UCSD-AML1 (cell line): ENCODE results near the gene TFEB.
A peak's percentile ranks its signal among the peaks of the same experiment; 100 is the strongest.

Source experiments
- DNase-seq: peaks from one replicate; lab custom pipeline; 2025; ENCODE audit not compliant: unreplicated experiment; lab: John Stamatoyannopoulos, UW

The TFEB gene

DNA sequence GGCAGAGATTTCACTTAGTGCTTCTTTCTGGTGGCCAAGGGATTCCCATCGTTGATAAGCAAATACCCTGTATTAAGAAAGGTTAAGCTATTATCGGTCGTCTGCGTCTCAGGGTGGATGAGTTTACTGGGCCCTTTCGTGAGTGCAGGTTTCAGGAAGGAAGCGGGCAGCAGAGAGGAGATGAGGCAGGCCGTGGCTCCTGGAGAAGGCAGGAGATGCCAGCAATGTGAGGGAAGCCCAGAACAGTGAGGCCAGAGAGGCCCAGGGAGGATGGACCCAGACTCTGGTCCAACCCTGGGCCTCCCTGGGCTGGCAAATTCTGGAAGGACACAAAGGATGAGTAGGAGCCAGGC, 11.2 kb downstream of the TFEB start:
- DNase-seq: no peak

- peak; percentile 81 for DNase-seq
Observed at GRCh38 chr6:41723530-41724227, 11.7 kb downstream of the TFEB start.

DNA sequence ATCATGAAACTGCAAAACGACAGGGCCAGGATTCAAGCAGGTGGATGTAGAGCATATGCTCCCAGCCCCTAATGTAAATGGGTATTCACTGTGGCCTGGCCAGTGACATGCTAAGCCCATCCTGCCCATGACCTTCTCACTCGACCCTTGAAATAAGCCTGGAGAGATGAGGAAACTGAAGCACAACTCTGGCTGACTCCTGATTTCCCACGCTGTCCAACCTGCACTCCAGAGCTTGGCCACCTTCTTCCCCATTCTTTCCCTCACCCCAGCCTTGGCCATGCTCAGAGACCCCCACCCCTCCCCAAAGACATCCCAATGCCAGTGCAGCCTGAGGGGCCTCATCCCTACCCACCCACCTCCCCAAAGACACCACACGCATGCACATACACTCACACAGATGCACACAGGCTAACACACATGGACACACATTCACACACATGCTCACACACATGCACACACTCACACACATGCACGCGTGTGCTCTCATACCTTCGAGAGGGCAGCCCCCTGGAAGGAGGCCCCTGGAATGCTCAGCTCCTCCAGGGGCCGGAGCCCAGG, 12.4 kb downstream of the TFEB start:
- DNase-seq: no peak

DNA sequence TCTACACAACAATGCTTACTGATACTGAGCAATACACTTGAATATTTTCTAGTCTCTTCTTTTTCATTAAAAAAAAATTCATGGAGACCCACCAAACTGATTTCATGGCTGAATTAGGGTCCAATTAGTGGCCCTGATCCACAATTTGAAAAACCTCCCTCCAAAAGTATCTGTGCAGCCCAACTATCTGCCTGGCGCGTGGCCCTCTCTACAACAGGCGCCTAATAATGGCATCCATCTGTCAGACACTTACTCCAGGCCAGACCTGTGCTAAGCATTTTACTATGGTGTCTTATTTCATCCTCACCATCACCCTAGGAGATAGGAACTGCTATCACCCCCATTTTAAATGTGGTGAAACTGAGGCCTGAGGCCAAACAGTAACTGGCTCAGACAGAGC, 14.0 kb downstream of the TFEB start:
- DNase-seq: no peak

DNA sequence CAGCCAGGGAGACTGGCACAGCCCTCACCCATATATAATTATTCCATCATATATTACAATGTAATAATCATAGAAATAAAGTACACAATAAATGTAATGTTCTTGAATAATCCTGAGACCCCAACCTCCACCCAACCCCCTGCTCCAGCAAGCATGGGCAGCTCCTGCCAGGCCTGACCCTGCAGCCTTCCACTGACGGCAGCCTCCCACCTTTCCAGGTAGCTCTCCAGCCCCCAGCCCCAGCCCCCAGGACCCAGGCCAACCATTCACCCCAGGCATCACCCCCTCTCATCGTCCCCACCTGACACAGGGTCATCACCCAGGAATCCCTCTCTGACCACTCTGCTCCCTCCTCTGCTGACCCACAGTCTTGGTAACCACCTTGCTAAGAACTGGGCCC, 14.6 kb downstream of the TFEB start:
- no peak for DNase-seq

DNA sequence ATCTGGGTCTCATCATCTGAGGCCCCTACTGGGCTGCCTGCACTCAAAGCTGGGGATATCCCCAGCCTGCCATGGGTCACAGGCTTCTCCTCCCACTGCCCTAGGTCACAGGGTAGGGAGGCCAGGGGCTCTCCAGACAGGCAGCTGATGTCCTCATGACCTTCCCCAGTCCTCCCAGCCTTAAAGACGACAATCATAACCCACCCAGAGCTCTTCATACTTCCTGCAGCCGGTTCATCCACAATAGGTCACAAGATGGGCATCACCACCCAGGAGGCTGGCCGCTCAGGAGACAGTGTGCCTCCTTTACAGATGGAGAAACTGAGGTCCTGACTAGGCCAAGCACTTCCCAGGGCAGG, 15.2 kb downstream of the TFEB start:
- DNase-seq: no peak

- DNase-seq: no peak
Observed at GRCh38 chr6:41719436-41720261, 15.8 kb downstream of the TFEB start.

- no peak for DNase-seq
Observed at GRCh38 chr6:41718828-41719227, 16.6 kb downstream of the TFEB start.

GRCh38 chr6:41717392-41717736, 18.0 kb downstream of the TFEB start:
- DNase-seq: no peak

- no peak for DNase-seq
Observed at GRCh38 chr6:41716516-41717391, 18.7 kb downstream of the TFEB start.

DNA sequence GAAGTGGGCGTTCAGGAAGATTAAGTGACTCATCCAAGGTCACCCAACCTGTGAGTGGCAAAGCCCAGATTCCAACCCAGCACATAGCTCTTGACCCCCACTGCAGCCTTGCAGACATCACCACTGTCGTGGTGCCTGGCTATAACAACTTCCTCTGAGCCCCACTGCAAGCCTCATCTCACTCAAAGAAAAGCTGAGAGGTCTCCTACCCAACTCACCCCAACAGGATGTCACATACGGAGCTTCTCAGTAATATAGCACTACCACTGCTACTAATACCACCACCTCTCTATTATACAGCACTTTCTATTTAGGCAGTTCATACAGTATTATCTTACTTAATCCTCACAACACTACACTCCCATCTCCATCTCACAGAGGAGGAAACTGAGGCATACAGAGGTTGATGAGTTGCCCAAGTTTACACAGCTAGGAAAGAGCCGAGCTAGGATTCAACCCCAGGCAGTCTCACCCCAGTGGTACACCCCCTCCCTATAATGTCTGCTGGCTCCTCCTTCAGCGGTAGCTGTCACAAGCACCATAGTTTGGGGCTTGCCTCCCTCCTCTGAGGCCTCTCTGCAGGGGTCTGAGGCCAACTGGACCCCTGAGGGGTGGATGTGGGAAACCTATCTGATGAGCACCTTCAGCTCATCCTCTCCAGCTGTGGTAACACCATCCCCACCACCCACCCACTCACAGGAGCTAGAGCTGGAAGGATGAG, 19.5 kb downstream of the TFEB start:
- DNase-seq: no peak

- DNase-seq: no peak
Observed at GRCh38 chr6:41714556-41715273, 20.7 kb downstream of the TFEB start.

DNA sequence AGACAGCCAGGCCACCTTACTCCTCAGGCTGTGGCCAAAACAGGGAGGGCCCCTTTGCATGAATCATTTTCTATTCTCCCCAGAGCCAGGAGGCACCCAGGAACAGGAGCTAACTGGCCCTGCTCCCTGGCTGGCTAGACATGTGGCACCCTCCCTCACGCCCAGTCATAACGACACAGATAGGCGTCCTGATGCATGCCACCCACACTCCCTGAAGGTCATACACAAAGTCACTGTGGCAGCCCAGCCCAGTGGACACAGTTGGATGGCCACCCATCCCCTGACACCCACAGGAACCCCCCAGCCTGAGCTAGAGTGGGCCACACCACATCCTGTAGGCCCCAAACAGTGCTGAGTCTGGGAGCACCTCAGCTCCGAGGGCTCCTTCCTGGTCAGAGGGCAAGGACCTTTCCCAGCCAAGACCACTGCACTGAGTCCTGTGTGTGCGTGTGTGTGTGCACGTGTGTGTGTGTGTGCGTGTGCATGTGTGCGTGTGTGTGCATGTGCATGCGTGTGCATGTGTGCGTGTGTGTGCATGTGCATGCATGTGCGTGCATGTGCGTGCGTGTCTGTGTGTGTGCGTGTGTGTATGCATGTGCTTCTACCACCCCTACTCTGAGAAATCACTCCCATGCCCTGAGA, 21.6 kb downstream of the TFEB start:
- DNase-seq: no peak

DNA sequence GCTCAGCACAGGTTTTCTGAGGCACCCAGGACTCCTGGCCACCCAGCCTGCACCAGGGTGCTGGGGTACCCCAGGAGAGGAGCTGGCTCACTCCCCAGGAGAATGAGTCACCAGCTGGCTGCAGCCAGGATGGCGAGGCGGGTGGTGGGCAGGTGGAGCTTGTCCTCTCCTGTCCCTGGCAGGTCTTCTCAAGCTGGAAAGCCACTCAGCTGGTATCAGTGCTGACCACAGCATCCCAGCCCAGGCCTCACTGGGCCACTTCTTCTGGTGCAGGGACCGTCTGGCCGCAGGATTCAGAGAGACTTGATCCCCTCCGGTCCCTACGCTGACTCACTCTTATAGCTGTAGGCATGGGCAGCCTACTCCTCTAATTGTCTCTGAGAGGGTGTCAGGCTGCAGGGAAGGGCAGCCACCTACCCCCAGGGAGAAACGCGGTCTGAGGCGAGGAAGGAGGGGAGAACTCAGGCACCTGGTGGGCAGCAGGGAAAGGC, 22.2 kb downstream of the TFEB start:
- DNase-seq: no peak

DNA sequence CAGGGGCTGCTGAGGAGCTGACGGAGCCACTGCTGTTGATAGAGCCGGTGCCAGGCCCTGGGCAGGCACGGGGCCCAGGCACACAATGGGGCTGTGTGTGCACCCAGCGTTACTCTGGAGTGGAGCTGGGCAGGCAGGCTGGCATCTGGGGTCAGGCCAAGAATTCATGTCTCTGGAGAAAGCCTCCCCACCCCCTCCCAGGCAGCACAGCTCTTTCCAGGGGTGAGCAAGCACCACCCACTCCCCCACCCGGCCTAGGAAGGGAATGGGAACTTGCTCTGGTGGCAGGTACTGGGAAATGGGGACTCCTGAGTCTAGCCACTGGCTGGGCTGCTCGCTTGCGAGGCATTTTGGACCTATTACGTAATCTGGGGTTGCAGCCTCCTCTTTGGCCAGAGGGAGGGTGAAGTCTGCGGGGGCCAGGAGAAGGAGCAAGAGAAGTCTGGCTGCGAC, 22.7 kb downstream of the TFEB start:
- no peak for DNase-seq

GRCh38 chr6:41711323-41712038, 23.9 kb downstream of the TFEB start:
- no peak for DNase-seq

DNA sequence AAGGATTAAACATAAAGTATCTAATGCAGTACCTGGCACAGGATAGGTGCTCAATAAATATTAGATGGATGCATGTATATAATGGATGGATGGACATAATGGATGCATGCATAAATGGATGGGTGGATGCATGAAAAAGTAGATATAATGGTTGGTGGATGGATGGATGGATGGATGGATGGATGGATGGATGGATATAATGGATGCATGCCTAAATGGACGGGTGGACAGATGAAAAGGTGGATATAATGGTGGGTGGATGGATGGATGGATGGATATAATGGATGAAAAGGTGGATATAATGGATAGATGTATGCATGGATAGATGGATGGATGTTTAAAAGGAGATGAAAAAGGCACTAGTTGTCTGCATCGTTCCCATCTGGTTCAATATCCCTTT, 26.0 kb downstream of the TFEB start:
- no peak for DNase-seq

- DNase-seq: no peak
Observed at GRCh38 chr6:41708856-41709255, 26.6 kb downstream of the TFEB start.
